ENCODE data around the gene PGLYRP3.
A peak's percentile ranks its signal among the peaks of the same experiment; 100 is the strongest.

Gene PGLYRP3

GRCh38 chr1:153312570-153313186 lies at the start of gene PGLYRP3:
TSS of gene PGLYRP3 (minus strand) at chr1:153312952. CDS start at chr1:153310665, 2,287 bp downstream.
- no peak for DNase-seq (ENCODE audit: low spot score)

GRCh38 chr1:153362187-153362775 lies 49.5 kb upstream of the PGLYRP3 start:
- no peak for DNase-seq (ENCODE audit: low spot score)

- DNase-seq (ENCODE audit: low spot score) = no peak
Measured at GRCh38 chr1:153361480-153362109, 48.8 kb upstream of the PGLYRP3 start.

- no peak for DNase-seq (ENCODE audit: low spot score)
Measured at GRCh38 chr1:153360592-153361479, 48.1 kb upstream of the PGLYRP3 start.

GRCh38 chr1:153360190-153360589 lies 47.4 kb upstream of the PGLYRP3 start:
- DNase-seq (ENCODE audit: low spot score) = no peak

- no peak for DNase-seq (ENCODE audit: low spot score)
Measured at GRCh38 chr1:153359241-153359640, 46.5 kb upstream of the PGLYRP3 start.

GRCh38 chr1:153358691-153358975 lies 45.9 kb upstream of the PGLYRP3 start:
- no peak for DNase-seq (ENCODE audit: low spot score)

GRCh38 chr1:153357853-153358690 lies 45.3 kb upstream of the PGLYRP3 start, which contains the start of gene S100A9:
TSS of gene S100A9 (plus strand) at chr1:153357854. CDS start at chr1:153358284, 430 bp downstream.
- DNase-seq (ENCODE audit: low spot score) = no peak

- DNase-seq (ENCODE audit: low spot score) = no peak
Measured at GRCh38 chr1:153357076-153357852, 44.5 kb upstream of the PGLYRP3 start.

- DNase-seq (ENCODE audit: low spot score) = no peak
Measured at GRCh38 chr1:153356392-153357075, 43.8 kb upstream of the PGLYRP3 start.

- peak; percentile 64 for DNase-seq (ENCODE audit: low spot score)
Measured at GRCh38 chr1:153355445-153356071, 42.8 kb upstream of the PGLYRP3 start.

- no peak for DNase-seq (ENCODE audit: low spot score)
Measured at GRCh38 chr1:153354515-153355193, 41.9 kb upstream of the PGLYRP3 start.

GRCh38 chr1:153353226-153353947 lies 40.6 kb upstream of the PGLYRP3 start:
- DNase-seq (ENCODE audit: low spot score) = no peak

- peak; percentile 74 for DNase-seq (ENCODE audit: low spot score)
Measured at GRCh38 chr1:153352523-153352922, 39.8 kb upstream of the PGLYRP3 start.

GRCh38 chr1:153350321-153350957 lies 37.7 kb upstream of the PGLYRP3 start:
- DNase-seq (ENCODE audit: low spot score) = no peak

GRCh38 chr1:153349363-153350320 lies 36.9 kb upstream of the PGLYRP3 start:
- no peak for DNase-seq (ENCODE audit: low spot score)

All from SW480 (cell line).